ENCODE data around the gene KCNK13.

DNA sequence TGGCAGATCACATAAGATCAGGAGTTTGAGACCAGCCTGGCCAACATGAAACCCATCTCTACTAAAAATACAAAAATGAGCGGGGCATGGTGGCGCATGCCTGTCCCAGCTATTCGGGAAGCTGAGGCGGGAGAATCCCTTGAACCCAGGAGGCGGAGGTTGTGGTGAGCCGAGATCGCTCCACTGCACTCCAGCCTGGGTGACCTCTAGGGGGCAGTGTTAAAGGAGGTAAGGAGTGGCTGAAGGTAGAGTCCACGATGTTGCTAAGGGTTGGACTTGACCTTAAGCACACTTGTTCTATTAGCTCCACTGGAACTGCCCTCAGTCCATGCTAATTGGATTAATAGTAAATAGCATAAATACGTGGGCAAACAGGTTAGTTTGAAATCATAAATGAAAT lies 132.1 kb downstream of the KCNK13 start:
- no peak for TF ChIP-seq EZH2 (IDR thresholded peaks at IDR 0.05; ENCODE audit: low read length)
- TF ChIP-seq, protein P1, sequence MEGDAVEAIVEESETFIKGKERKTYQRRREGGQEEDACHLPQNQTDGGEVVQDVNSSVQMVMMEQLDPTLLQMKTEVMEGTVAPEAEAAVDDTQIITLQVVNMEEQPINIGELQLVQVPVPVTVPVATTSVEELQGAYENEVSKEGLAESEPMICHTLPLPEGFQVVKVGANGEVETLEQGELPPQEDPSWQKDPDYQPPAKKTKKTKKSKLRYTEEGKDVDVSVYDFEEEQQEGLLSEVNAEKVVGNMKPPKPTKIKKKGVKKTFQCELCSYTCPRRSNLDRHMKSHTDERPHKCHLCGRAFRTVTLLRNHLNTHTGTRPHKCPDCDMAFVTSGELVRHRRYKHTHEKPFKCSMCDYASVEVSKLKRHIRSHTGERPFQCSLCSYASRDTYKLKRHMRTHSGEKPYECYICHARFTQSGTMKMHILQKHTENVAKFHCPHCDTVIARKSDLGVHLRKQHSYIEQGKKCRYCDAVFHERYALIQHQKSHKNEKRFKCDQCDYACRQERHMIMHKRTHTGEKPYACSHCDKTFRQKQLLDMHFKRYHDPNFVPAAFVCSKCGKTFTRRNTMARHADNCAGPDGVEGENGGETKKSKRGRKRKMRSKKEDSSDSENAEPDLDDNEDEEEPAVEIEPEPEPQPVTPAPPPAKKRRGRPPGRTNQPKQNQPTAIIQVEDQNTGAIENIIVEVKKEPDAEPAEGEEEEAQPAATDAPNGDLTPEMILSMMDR (optimal IDR thresholded peaks at IDR 0.05 in 1 of 3, IDR thresholded peaks at IDR 0.05 in 1 of 3, conservative IDR thresholded peaks at IDR 0.05 in 1 of 3; ENCODE audit: extremely low read depth in 1 of 3, insufficient read depth in 2 of 3, low read length in 3 of 3), result peak; percentile 15 to 41 (median 38)
